Measurements from ENCODE around the gene XRCC5.

DNA sequence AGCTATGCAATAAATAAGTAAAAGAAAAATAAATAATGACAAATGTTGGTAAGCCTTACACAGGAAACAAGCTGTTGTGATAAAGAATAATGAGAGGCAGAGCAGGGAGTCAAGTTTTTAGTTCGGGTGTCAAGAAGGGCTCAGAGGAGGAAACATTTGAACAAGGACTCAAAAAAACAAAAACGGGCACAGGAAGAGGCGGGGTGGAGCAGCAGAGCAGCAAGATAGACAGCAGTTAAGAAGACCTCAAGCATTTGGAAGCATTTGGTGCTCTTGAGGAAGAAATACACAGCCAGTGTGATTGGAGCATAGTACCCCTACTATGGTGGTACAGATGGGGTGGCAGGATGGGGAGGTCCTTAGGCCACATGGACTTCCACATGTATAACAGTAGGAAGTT, 24.6 kb upstream of the XRCC5 start:
- TF ChIP-seq, protein P1, sequence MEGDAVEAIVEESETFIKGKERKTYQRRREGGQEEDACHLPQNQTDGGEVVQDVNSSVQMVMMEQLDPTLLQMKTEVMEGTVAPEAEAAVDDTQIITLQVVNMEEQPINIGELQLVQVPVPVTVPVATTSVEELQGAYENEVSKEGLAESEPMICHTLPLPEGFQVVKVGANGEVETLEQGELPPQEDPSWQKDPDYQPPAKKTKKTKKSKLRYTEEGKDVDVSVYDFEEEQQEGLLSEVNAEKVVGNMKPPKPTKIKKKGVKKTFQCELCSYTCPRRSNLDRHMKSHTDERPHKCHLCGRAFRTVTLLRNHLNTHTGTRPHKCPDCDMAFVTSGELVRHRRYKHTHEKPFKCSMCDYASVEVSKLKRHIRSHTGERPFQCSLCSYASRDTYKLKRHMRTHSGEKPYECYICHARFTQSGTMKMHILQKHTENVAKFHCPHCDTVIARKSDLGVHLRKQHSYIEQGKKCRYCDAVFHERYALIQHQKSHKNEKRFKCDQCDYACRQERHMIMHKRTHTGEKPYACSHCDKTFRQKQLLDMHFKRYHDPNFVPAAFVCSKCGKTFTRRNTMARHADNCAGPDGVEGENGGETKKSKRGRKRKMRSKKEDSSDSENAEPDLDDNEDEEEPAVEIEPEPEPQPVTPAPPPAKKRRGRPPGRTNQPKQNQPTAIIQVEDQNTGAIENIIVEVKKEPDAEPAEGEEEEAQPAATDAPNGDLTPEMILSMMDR (IDR thresholded peaks at IDR 0.05), result no peak
- TF ChIP-seq POLR2A (IDR thresholded peaks at IDR 0.05), result no peak

Measured in tibial nerve (tissue), 3 donors.